DOHH2 (cell line): Measurements from ENCODE around the gene PHAX.

Experiments used
- H3F3A ChIP-seq: fragments of 200-600 bp; sonication (generic), shearing (Covaris generic); 2 replicates; pipeline ENCODE4 v1.6.0; 2016; ENCODE audit warnings: antibody characterized with exemption, mild to moderate bottlenecking; ENCODE audit not compliant: control insufficient read depth, insufficient read depth
- H3K27ac ChIP-seq: fragments of 200-600 bp; sonication (generic); 2 replicates; pipeline ENCODE4 v1.5.1; 2014; ENCODE audit warnings: low read depth, mild to moderate bottlenecking, low read length, moderate library complexity
- H3K27me3 ChIP-seq: fragments of 200-600 bp; sonication (generic); 2 replicates; pipeline ENCODE4 v1.6.1; 2014; ENCODE audit warnings: mild to moderate bottlenecking, low read length, mixed read lengths; ENCODE audit not compliant: control insufficient read depth
- H3K36me3 ChIP-seq: fragments of 200-600 bp; sonication (generic); 2 replicates; pipeline ENCODE4 v1.6.1; 2014; ENCODE audit warnings: mild to moderate bottlenecking, low read length, moderate library complexity, mixed read lengths; ENCODE audit not compliant: control insufficient read depth
- H3K4me1 ChIP-seq: fragments of 200-600 bp; sonication (generic); 2 replicates; pipeline ENCODE4 v1.6.1; 2014; ENCODE audit warnings: mild to moderate bottlenecking, low read length, mixed read lengths; ENCODE audit not compliant: control insufficient read depth
- H3K4me2 ChIP-seq: fragments of 200-600 bp; sonication (generic); 2 replicates; pipeline ENCODE4 v1.6.0; 2014; ENCODE audit warnings: mild to moderate bottlenecking, low read length, moderate library complexity
- H3K4me3 ChIP-seq: fragments of 200-600 bp; sonication (generic); 2 replicates; pipeline ENCODE4 v1.5.1; 2014; ENCODE audit warnings: mild to moderate bottlenecking, low read length, mixed read lengths
- H3K79me2 ChIP-seq: fragments of 200-600 bp; sonication (generic); 2 replicates; pipeline ENCODE4 v1.6.1; 2014; ENCODE audit warnings: mild to moderate bottlenecking, low read length, mixed read lengths; ENCODE audit not compliant: control insufficient read depth
- H3K9me2 ChIP-seq: fragments of 200-600 bp; sonication (generic); replicated peaks from 2 replicates; pipeline ENCODE4 v1.6.1; 2014; ENCODE audit warnings: mild to moderate bottlenecking, low read length, mixed read lengths; ENCODE audit not compliant: control insufficient read depth
- H3K9me3 ChIP-seq: fragments of 200-600 bp; sonication (generic); 2 replicates; pipeline ENCODE4 v1.6.1; 2014; ENCODE audit warnings: antibody characterized with exemption, low read length, mixed read lengths; ENCODE audit not compliant: control insufficient read depth, insufficient read depth
- H4K20me1 ChIP-seq: fragments of 200-600 bp; sonication (generic); 2 replicates; pipeline ENCODE4 v1.6.0; 2014; ENCODE audit warnings: low read depth, mild to moderate bottlenecking, antibody characterized with exemption, low read length, moderate library complexity; ENCODE audit not compliant: control insufficient read depth, insufficient read depth
- EZH2phosphoT487 ChIP-seq: fragments of 200-600 bp; sonication (generic); IDR thresholded peaks from 2 replicates; pipeline ENCODE4 v1.6.1; 2017; ENCODE audit warnings: borderline replicate concordance, mild to moderate bottlenecking, antibody characterized with exemption, low read length, moderate library complexity, mixed read lengths
- TF ChIP-seq, protein P1 (sequence below): fragments of 200-600 bp; sonication (generic); IDR thresholded peaks from one replicate; pipeline ENCODE4 v1.5.1; 2014; ENCODE audit warnings: antibody characterized with exemption, mild to moderate bottlenecking, low read depth, low read length; ENCODE audit not compliant: poor library complexity, severe bottlenecking

The PHAX gene

DNA sequence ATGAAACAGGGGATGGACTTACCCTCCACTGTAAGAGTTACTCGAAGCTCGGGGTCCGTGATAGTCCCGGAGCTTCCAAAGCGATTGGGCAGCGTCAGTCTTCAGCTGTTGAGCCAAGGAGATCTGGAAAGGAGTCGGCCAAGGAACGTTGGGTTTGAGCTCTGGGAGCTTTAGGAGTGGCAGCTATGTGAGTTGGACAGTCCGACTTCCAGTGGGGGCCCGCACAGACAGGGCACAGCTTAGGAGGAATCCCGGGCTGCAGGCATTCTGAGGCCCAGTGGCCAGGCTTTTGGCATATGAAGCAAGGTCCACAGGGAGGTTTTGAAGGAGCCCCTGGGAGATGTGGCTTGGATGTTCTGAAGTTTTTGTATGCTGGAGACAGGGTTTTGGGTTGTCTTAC lies 72.7 kb downstream of the PHAX start:
- no peaks in the 10 kb centered on the region for H3K27me3 ChIP-seq
- H4K20me1 ChIP-seq = no peaks in the 10 kb centered on the region
- no peak overlapping the region for H3K4me2 ChIP-seq
- no peak overlapping the region for H3K4me3 ChIP-seq
- no peaks in the 10 kb centered on the region; the same call in 1 of the 2 replicates for H3K4me1 ChIP-seq
- no peaks in the 10 kb centered on the region for H3K79me2 ChIP-seq
- H3K27ac ChIP-seq = no peak overlapping the region
- H3F3A ChIP-seq = no peaks in the 10 kb centered on the region
- no peaks in the 10 kb centered on the region for H3K9me2 ChIP-seq
- H3K36me3 ChIP-seq = no peaks in the 10 kb centered on the region
- peaks cover 6% of the 10 kb centered on the region; the same call in 1 of the 2 replicates for H3K9me3 ChIP-seq
- no peak for TF ChIP-seq EZH2phosphoT487
- TF ChIP-seq, protein P1, sequence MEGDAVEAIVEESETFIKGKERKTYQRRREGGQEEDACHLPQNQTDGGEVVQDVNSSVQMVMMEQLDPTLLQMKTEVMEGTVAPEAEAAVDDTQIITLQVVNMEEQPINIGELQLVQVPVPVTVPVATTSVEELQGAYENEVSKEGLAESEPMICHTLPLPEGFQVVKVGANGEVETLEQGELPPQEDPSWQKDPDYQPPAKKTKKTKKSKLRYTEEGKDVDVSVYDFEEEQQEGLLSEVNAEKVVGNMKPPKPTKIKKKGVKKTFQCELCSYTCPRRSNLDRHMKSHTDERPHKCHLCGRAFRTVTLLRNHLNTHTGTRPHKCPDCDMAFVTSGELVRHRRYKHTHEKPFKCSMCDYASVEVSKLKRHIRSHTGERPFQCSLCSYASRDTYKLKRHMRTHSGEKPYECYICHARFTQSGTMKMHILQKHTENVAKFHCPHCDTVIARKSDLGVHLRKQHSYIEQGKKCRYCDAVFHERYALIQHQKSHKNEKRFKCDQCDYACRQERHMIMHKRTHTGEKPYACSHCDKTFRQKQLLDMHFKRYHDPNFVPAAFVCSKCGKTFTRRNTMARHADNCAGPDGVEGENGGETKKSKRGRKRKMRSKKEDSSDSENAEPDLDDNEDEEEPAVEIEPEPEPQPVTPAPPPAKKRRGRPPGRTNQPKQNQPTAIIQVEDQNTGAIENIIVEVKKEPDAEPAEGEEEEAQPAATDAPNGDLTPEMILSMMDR = no peak

DNA sequence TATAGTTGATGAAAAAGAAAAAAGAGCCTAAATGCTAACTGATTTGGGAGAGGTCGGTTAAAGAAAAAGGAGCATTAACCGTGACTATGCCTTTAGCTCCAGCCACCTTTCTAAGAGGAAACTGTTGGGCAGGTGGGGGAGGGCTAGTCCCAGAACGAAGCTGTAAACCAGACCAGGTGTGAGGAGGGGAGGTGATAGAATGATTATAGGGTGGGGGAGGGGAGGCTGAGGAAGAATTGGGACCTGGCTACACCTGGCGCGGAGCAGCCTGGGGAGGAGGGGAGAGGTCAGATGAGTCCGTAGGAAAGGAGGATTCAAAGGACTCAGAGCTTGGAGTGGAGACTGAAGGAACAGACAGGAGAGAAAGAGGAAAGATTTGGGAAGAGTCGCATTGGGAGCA lies 73.4 kb downstream of the PHAX start:
- no peak for TF ChIP-seq EZH2phosphoT487
- TF ChIP-seq, protein P1 = no peak
- Histone ChIP-seq H3K4me3 (no peak overlapping the region), H3K27ac (no peak overlapping the region), H3K79me2 (no peaks in the 10 kb centered on the region), H3K9me2 (no peaks in the 10 kb centered on the region), H3K27me3 (no peaks in the 10 kb centered on the region), H3K4me2 (no peak overlapping the region), H3K9me3 (peaks cover 6% of the 10 kb centered on the region; the same call in 1 of the 2 replicates), H4K20me1 (no peaks in the 10 kb centered on the region), H3K36me3 (no peaks in the 10 kb centered on the region), H3K4me1 (no peaks in the 10 kb centered on the region; the same call in 1 of the 2 replicates), H3F3A (no peaks in the 10 kb centered on the region)

DNA sequence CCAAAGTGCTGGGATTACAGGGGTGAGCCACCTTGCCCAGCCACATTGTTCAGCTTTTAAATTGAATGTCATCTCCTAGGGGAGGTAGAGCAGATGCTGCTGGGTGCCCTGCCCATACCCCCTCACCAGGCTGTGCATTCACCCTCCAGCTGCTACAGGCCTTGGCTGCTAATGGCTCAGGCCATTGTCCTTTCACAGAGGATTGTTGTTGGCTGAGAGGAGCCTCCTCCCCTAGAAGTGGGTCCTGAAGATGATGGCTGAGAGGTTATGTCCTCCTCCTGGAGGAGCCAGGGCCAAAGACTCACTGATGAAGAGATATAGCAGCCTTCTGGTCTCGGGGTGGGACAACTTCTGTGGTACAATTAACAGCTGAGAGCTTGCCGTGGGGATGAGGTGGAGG lies 74.6 kb downstream of the PHAX start:
- Histone ChIP-seq H3K36me3 (no peaks in the 10 kb centered on the region), H3F3A (no peaks in the 10 kb centered on the region), H3K9me3 (no peaks in the 10 kb centered on the region), H3K4me1 (peaks cover 4% of the 10 kb centered on the region), H3K4me2 (no peak overlapping the region), H3K79me2 (no peaks in the 10 kb centered on the region), H3K9me2 (no peaks in the 10 kb centered on the region), H4K20me1 (no peaks in the 10 kb centered on the region), H3K4me3 (no peak overlapping the region), H3K27me3 (no peaks in the 10 kb centered on the region), H3K27ac (no peak overlapping the region)
- TF ChIP-seq, protein P1 = no peak
- TF ChIP-seq EZH2phosphoT487 = no peak

DNA sequence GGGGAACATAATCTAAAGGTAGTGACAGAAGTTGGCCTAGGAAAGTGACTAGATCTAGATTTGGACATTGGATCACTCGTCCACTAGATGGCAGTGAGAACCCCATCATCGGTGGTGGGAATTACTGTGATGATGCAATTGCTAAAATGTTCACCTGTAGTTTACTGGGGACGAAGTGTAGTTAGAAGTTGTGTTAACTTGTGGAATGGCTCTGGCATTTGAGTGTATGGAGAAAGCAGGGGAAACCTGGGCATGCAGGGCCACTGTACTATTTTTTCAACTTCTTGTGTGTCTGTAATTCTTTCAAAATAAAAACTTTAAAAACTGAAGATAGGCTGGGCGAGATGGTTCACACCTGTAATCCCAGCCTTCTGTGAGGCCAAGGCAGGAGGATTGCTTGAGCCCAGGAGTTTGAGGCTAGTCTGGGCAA lies 75.5 kb downstream of the PHAX start:
- H3K79me2 ChIP-seq = no peaks in the 10 kb centered on the region
- H3K4me3 ChIP-seq = no peak overlapping the region
- no peak for TF ChIP-seq EZH2phosphoT487
- TF ChIP-seq, protein P1 = peak; percentile 83
- H3K27ac ChIP-seq = no peak overlapping the region
- H3K4me1 ChIP-seq = peaks cover 6% of the 10 kb centered on the region
- H3K27me3 ChIP-seq = no peaks in the 10 kb centered on the region
- H3K9me2 ChIP-seq = no peaks in the 10 kb centered on the region
- H3K36me3 ChIP-seq = no peaks in the 10 kb centered on the region
- H3F3A ChIP-seq = no peaks in the 10 kb centered on the region
- no peaks in the 10 kb centered on the region for H4K20me1 ChIP-seq
- no peaks in the 10 kb centered on the region for H3K9me3 ChIP-seq
- H3K4me2 ChIP-seq = no peak overlapping the region
